Fibroblast of lung (primary cell): ENCODE data around the gene CGB2.
A peak's percentile ranks its signal among the peaks of the same experiment; 100 is the strongest.

Source experiments
- CTCF ChIP-seq, 2 donors: IDR thresholded peaks in 1 of 2; conservative IDR thresholded peaks in 1 of 2; 1 replicate in 1 of 2; 2 replicates in 1 of 2; pipeline ENCODE4 v1.5.1; 2011 to 2012; ENCODE audit warnings: low read length in 2 of 2, control low read depth in 1 of 2, inconsistent platforms in 1 of 2, low read depth in 1 of 2, mild to moderate bottlenecking in 1 of 2
- EZH2 ChIP-seq: IDR thresholded peaks from 2 replicates; pipeline ENCODE4 v1.5.1; 2012; ENCODE audit warnings: low read length, control low read depth, mild to moderate bottlenecking; ENCODE audit errors: missing control alignments

- TF ChIP-seq CTCF (conservative IDR thresholded peaks at IDR 0.05 in 1 of 2, IDR thresholded peaks at IDR 0.05 in 1 of 2; ENCODE audit: low read depth in 1 of 2, low read length in 2 of 2): peak; percentile 61 to 85
- TF ChIP-seq EZH2: no peak
These were observed 32.0 kb upstream of the CGB2 start for GRCh38 chr19:48999481-49000325.
